Choroid plexus epithelial cell (primary cell): ENCODE results near the gene COL5A2.

Experiments
- DNase-seq: peaks from one replicate; pipeline ENCODE4 v3.0.0-alpha.2; 2010; ENCODE audit warnings: low read depth
- H3K4me3 ChIP-seq: 2 replicates; pipeline ENCODE4 v1.5.1; 2011; ENCODE audit warnings: low read depth, mild to moderate bottlenecking, control low read depth, low read length, moderate library complexity
- CTCF ChIP-seq: conservative IDR thresholded peaks from 2 replicates; pipeline ENCODE4 v1.5.1; 2011; ENCODE audit warnings: low read depth, mild to moderate bottlenecking, control low read depth, inconsistent platforms, low read length, moderate library complexity

COL5A2 gene

GRCh38 chr2:189049709-189050164, 129.8 kb downstream of the COL5A2 start:
- DNase-seq = peak; percentile 71
- H3K4me3 ChIP-seq = no peak overlapping the region
- no peak for TF ChIP-seq CTCF

DNA sequence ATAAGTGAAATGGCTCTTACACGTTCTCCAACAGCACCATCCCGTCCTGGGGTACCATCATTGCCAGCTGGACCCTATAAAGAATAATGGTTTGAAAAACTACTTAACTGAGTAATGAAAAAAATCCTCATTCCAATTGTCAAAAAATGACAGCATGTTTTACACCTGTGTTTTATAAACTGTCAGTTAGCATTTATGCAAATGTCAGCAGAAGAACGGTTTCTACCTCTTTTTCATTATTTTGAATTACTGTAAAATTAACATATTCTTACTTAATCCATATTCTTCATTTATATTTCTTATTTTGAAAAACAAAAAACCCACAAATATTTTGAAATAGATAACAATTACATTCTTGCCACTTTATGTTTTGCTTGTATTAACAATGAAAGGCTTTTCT, 131.4 kb downstream of the COL5A2 start:
- no peak for DNase-seq
- H3K4me3 ChIP-seq = no peak overlapping the region
- no peak for TF ChIP-seq CTCF

DNA sequence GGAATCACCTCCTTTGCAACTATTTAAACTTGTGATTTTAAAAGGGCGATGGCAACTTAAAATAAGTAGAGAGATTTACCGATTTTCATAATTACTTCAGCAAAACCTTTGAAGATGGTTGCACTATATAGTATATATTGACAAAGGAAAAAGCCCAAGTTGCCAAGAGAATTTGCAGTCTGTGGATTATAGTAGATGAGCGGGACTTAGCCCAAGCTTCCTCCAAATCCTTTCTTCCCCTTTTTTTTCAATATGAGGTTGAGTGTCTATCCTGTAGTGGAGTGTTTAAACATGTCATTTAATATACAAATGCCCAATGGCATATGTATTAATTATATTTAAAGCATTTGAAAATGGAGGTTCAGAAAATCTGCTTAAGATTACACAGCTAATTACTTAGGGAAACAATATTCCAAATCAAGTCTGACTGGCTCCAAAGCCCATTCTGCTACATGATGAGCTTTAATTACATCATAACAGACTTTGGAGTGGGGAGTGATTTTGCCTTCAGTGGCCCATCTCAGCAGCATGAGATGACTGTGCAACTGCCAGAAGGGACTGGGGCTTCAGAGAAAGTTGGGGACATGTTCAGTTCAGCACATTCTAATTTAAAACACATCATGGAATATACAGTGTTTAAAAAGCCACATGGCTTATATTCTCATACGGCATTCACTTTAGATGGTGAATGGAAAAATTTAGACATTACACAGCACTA, 132.2 kb downstream of the COL5A2 start:
- TF ChIP-seq CTCF = no peak

GRCh38 chr2:189046320-189046719, 133.2 kb downstream of the COL5A2 start:
- H3K4me3 ChIP-seq = no peak overlapping the region
- no peak for DNase-seq
- no peak for TF ChIP-seq CTCF

More for the DNA sequence above, 132.2 kb downstream of the COL5A2 start:
- DNase-seq = no peak
- H3K4me3 ChIP-seq = no peak overlapping the region

DNA sequence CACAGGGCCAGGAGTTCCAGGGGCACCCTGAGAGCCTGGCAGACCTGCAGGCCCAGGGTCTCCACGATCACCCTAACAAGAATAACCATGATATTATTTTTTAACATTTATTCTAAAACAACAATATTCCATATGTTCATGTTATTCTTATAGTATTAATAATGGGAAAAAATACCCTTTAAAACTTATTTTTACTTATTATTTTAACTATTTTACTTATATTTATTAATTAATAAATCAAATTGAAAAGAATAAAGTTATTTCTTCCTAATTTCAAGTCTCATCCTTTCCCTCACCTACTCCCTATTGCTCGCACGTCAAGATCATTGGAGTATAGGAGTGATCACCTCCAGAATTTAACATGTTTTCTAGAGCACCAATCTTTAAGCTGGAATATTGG, 133.7 kb downstream of the COL5A2 start:
- no peak overlapping the region for H3K4me3 ChIP-seq
- no peak for TF ChIP-seq CTCF
- DNase-seq = no peak

DNA sequence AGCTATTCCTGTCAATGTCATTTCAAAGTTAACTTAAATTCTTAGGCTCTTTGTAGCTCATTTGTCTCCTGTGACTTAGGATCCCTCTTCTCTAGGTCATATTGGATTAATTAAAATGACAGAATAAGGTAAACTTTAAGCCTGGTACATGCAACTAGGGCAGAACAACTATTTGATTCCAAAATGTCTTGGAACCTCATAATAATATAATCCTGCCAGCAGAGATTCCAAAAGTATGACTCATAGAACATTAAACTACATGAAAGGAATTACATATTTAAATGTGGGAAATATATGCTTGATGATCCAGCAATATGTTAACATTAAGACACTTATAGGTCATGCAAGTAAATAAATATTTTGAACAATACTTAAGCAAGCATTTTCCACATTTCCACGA, 142.0 kb downstream of the COL5A2 start:
- DNase-seq = peak; percentile 58
- no peak for TF ChIP-seq CTCF
- H3K4me3 ChIP-seq = no peak overlapping the region
